Prostate gland (tissue), 2 donors: ENCODE data around the gene PRKCD. TPM values are rescaled to one million over a fixed set of nuclear protein-coding genes. Genes with fewer than 3 reads are reported as not detected.
A peak's percentile ranks its signal among the peaks of the same experiment; 100 is the strongest.
"Not testable (repeated sequence)": the region's sequence is repeated elsewhere in the genome, so short reads cannot be mapped to it uniquely, and the experiment has no call there.

ENCODE experiments used
- DNase-seq: peaks from one replicate; pipeline ENCODE4 v3.0.0-alpha.2; 2019; ENCODE audit warnings: low spot score
- H3K27ac ChIP-seq, 2 donors: fragments of 200-600 bp; sonication (generic); 2 replicates each; pipeline ENCODE4 v1.5.1; 2017 to 2019
- H3K27me3 ChIP-seq: fragments of 200-600 bp; sonication (generic); replicated peaks from 2 replicates; pipeline ENCODE4 v1.5.1; 2019; ENCODE audit not compliant: insufficient read depth
- H3K36me3 ChIP-seq, 2 donors: fragments of 200-600 bp; sonication (generic); 1 replicate in 1 of 2; 2 replicates in 1 of 2; pipeline versions ENCODE4 v1.5.1 to v1.8.1; 2017 to 2019
- H3K4me1 ChIP-seq: fragments of 200-600 bp; sonication (generic); replicated peaks from 2 replicates; pipeline ENCODE4 v1.5.1; 2019
- H3K4me3 ChIP-seq, 2 donors: fragments of 200-600 bp; sonication (generic); 2 replicates each; pipeline ENCODE4 v1.5.1; 2017 to 2019
- H3K9me3 ChIP-seq: fragments of 200-600 bp; sonication (generic); 2 replicates; pipeline ENCODE4 v1.5.1; 2017
- POLR2A ChIP-seq: fragments of 450-650 bp; IDR thresholded peaks from one replicate; pipeline ENCODE4 v1.6.1; 2016; ENCODE audit warnings: antibody characterized with exemption, mild to moderate bottlenecking
- POLR2AphosphoS5 ChIP-seq: sonication (generic); formaldehyde crosslinking; IDR thresholded peaks from one replicate; pipeline ENCODE4 v1.6.1; 2017; ENCODE audit warnings: antibody characterized with exemption
- WGBS: methylation state at CpG from one replicate; pipeline ENCODE4 v1.1.5; 2018; 5-methylcytosine and 5-hydroxymethylcytosine counted together
- intact Hi-C: fragments of 100-400 bp; cut with DNase I; formaldehyde crosslinking; loops from one replicate; pipeline ENCODE4 v1.14.2; 2022
- total RNA-seq, 2 donors: library from RNA; depleted of rRNA; stranded (reverse); fragments of >200 nt; gene quantifications; one replicate each; pipeline ENCODE4 v1.1.0, GENCODE V29; 2016
- TF ChIP-seq, protein P1 (sequence below), 4 experiments: fragments of 200-600 bp in 2 of 4; fragments of 450-650 bp in 2 of 4; sonication (generic) in 2 of 4; IDR thresholded peaks; 1 replicate in 3 of 4; 2 replicates in 1 of 4; pipeline ENCODE4 v1.5.1; 2016 to 2019; ENCODE audit warnings: antibody characterized with exemption in 4 of 4, mild to moderate bottlenecking in 2 of 4, moderate library complexity in 2 of 4

The PRKCD gene
- total RNA-seq, 2 donors from 2014 or later, result 33.4 to 57.9 TPM

DNA sequence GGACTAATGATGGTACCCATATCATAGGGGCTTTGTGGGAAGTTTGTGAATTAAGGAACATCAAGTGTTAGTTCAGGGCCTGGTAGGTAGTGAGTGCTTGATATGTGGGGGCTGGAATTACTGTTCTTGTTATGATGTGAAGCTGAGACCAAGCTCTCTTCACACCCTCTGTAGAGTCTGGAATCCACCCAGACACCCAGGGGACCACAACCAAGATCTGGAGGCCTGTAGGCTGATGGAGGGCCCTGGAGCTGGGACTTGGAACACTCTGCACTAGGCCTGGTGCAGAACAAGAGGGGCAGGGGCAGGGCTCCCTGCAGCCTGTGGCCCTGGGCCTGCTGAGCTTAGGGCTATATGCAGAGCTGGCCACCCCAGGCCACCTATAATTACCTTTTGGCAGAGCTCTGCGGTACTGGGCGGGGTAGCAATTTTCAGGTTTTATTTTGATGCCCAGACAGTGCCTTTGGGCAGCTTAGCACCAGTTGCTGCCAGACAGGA, 13.1 kb upstream of the PRKCD start:
- H3K4me3 ChIP-seq, result no peak overlapping the region
- 47% methylated on average over 2 of the region's 2 CpGs for WGBS
- DNase-seq, result no peak
- no peaks in the 10 kb centered on the region for H3K27me3 ChIP-seq
- TF ChIP-seq POLR2A, result no peak
- TF ChIP-seq, protein P1, sequence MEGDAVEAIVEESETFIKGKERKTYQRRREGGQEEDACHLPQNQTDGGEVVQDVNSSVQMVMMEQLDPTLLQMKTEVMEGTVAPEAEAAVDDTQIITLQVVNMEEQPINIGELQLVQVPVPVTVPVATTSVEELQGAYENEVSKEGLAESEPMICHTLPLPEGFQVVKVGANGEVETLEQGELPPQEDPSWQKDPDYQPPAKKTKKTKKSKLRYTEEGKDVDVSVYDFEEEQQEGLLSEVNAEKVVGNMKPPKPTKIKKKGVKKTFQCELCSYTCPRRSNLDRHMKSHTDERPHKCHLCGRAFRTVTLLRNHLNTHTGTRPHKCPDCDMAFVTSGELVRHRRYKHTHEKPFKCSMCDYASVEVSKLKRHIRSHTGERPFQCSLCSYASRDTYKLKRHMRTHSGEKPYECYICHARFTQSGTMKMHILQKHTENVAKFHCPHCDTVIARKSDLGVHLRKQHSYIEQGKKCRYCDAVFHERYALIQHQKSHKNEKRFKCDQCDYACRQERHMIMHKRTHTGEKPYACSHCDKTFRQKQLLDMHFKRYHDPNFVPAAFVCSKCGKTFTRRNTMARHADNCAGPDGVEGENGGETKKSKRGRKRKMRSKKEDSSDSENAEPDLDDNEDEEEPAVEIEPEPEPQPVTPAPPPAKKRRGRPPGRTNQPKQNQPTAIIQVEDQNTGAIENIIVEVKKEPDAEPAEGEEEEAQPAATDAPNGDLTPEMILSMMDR (IDR thresholded peaks at IDR 0.05), result no peak
- TF ChIP-seq POLR2AphosphoS5, result no peak
- no peaks in the 10 kb centered on the region for H3K36me3 ChIP-seq
- H3K9me3 ChIP-seq, result no peaks in the 10 kb centered on the region
- intact Hi-C loops, result no loop called here
- H3K4me1 ChIP-seq, result peaks cover 44% of the 10 kb centered on the region
- peak overlapping the region in 1 of 2 donors; percentile 82 for H3K27ac ChIP-seq

DNA sequence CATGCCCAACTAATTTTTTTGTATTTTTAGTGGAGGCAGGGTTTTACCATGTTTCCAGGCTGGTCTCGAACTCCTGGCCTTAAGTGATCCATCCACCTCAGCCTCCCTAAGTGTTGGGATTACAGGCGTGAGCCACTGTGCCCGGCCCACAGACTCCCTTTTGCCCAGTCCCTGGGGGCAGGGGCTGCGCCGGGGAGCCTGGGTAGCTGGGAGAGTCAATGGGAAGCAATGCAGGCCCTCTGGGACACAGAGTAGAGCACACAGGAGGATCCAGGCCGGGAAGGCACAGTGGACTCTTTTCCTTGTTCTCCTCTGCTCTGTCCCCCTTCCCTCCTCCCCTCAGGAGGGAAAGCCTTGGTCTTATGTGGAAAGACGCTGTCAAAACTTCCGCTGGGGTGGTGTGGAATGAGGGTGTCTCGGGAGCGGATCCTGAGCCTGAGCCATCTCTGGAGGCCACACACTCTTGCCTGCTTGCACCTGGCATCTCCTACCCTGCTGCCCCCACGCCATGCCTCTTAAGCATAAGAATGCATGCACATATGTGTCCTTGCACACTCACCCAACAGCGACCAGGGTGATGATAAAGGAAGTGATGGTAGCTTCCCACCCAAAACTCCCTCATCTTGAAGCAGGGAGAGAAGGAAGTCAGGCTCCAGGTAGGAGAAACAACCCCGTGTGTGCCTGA, 11.9 kb upstream of the PRKCD start:
- WGBS, result 87% methylated on average over 13 of the region's 13 CpGs
- no peaks in the 10 kb centered on the region for H3K9me3 ChIP-seq
- H3K27ac ChIP-seq, result no peak overlapping the region
- DNase-seq, result no peak
- intact Hi-C loops, result no loop called here
- H3K36me3 ChIP-seq, result no peaks in the 10 kb centered on the region
- no peaks in the 10 kb centered on the region for H3K27me3 ChIP-seq
- TF ChIP-seq POLR2AphosphoS5 (no peak), POLR2A (no peak)
- TF ChIP-seq, protein P1 (IDR thresholded peaks at IDR 0.05), result no peak
- H3K4me3 ChIP-seq, result no peak overlapping the region
- peaks cover 49% of the 10 kb centered on the region for H3K4me1 ChIP-seq

DNA sequence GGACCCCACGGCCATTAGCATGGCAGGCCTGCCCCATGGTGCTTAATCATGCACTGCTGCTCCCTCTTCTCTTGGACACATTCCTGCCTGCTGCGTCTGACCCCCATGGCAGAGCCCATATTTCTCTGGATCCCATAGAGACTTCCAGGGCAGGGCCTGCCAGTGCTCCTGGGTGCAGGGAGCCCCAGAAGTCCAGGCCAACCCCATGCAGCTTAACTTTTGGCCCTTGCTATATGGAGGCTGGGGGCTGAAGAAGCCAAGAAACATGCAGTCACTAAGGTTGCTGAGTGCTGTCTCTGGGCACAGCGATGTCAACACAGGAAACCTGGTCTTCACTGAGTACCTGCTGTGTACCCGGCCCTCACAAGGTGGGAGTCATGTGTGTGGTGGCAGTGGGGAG, 11.3 kb upstream of the PRKCD start:
- H3K27ac ChIP-seq, result no peak overlapping the region
- H3K27me3 ChIP-seq, result no peaks in the 10 kb centered on the region
- intact Hi-C loops, result no loop called here
- TF ChIP-seq POLR2AphosphoS5 (no peak), POLR2A (no peak)
- WGBS, result 86% methylated on average over 2 of the region's 4 CpGs
- no peak for DNase-seq
- no peak overlapping the region for H3K4me3 ChIP-seq
- H3K4me1 ChIP-seq, result peaks cover 50% of the 10 kb centered on the region
- H3K9me3 ChIP-seq, result no peaks in the 10 kb centered on the region
- H3K36me3 ChIP-seq, result no peaks in the 10 kb centered on the region

DNA sequence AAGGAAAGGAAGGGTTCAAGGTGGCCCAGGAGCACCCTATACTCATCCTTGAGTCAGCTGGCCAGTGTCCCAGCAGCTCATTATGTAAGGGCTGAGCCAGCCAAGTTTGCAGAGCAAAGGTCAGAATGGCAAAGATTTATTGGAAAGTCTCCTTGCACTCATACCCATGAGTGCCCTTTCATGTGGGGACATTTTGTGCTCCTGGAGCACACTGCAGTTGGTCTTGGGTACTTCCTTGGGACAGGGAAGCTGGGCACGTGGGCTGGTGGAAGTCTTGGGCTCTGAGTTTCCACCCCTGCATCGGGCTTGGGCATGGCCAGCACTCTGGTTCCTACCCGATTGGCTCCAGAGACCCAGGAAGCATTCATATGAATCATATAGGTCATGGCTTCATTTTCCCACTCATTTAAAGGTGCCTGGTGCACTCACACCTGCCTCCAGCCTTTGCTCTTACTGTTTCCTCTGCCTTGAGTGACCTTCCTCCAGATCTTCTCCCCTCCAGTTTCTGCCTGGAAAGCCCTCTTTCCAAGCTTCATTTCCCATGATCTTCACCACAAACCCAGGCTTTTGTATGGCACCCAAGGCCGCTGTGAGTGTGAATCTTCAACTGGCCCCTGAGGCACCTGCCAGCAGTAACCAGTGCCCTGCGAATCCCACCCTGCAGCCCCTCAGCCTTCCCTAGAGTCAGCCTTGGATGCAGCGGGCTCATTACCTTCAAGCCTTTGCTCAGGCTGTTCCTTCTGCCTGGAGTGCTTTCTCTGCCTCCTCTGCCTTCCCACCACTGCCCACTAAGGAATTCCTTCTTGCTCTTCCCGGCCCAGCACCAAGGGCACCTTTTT, 10.5 kb upstream of the PRKCD start:
- no peaks in the 10 kb centered on the region for H3K36me3 ChIP-seq
- H3K9me3 ChIP-seq, result no peaks in the 10 kb centered on the region
- peak overlapping the region in 1 of 2 donors; percentile 14 for H3K27ac ChIP-seq
- intact Hi-C loops, result no loop called here
- TF ChIP-seq POLR2A (no peak), POLR2AphosphoS5 (peak; percentile 36)
- TF ChIP-seq, protein P1 (IDR thresholded peaks at IDR 0.05), result no peak
- WGBS, result 79% methylated on average over 7 of the region's 7 CpGs
- peaks cover 51% of the 10 kb centered on the region for H3K4me1 ChIP-seq
- no peak overlapping the region for H3K4me3 ChIP-seq
- DNase-seq, result no peak
- no peaks in the 10 kb centered on the region for H3K27me3 ChIP-seq

DNA sequence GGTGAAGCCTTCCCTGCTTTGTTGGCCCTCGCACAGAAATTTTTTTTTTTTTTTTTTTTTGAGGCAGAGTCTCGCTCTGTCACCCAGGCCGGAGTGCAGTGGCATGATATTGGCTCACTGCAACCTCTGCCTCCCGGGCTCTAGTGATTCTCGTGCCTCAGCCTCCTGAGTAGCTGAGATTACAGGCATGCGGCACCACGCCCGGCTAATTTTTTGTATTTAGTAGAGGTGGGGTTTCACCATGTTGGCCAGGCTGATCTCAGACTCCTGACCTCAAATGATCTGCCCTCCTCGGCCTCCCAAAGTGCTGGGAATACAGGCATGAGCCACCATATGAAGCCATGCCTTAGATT, 9.9 kb upstream of the PRKCD start:
- 94% methylated on average over 9 of the region's 9 CpGs for WGBS
- H3K36me3 ChIP-seq, H3K4me3 ChIP-seq, intact Hi-C loops, H3K27me3 ChIP-seq, H3K27ac ChIP-seq, DNase-seq, H3K9me3 ChIP-seq: not testable (repeated sequence)
- peaks cover 47% of the 10 kb centered on the region for H3K4me1 ChIP-seq
